RWPE1 (cell line): ENCODE measurements around the gene CRYBA4.

Source experiments
- CTCF ChIA-PET: fragments of 350-600 bp; sonication (Branson Sonifier 250); formaldehyde crosslinking; extraction: SDS; loops from one replicate; lab custom pipeline; 2021; lab: Yijun Ruan, JAX
- POLR2A ChIA-PET: fragments of 400-600 bp; formaldehyde crosslinking; extraction: SDS; loops from one replicate; lab custom pipeline; 2020; ENCODE audit warnings: antibody characterized with exemption; ENCODE audit not compliant: low non-redundant PET; lab: Yijun Ruan, JAX
- DNase-seq: peaks from one replicate; pipeline ENCODE4 v3.0.0; 2012; ENCODE audit warnings: low spot score
- H3K27ac ChIP-seq: fragments of 450-650 bp; 2 replicates; pipeline ENCODE4 v1.5.1; 2017
- TF ChIP-seq, protein P1 (sequence below): fragments of 450-650 bp; conservative IDR thresholded peaks from 2 replicates; pipeline ENCODE4 v1.5.1; 2017; ENCODE audit warnings: low read depth, mild to moderate bottlenecking

CRYBA4 gene

DNA sequence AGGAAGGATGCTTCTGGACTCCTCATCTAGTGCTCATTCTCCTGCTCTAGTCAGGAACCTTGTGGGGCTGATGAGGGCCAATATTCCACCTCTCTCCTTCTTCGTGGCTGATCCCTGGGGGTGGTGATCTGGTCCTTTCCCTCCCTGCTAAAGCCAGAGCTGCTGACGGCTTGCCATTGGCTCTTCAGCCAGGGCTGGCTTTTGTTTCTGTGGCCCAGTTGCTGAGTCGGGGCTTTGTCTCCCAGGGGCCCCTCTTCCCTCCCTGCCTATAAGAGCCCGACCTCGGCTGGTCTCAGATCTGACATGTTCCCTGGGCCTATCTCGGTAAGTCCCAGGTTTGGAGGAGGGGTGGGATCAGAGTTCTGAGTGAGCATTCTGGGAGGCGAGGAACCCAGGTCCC is at the start of gene CRYBA4:
CRYBA4 (plus strand) TSS at position 301 of the 400 bp plus-strand sequence. CDS start 634 bp downstream, outside the sequence.
- ChIA-PET POLR2A (no interaction called here), CTCF (no interaction called here)
- no peak for DNase-seq
- H3K27ac ChIP-seq: no peak within 1 kb of the TSS
- TF ChIP-seq, protein P1, sequence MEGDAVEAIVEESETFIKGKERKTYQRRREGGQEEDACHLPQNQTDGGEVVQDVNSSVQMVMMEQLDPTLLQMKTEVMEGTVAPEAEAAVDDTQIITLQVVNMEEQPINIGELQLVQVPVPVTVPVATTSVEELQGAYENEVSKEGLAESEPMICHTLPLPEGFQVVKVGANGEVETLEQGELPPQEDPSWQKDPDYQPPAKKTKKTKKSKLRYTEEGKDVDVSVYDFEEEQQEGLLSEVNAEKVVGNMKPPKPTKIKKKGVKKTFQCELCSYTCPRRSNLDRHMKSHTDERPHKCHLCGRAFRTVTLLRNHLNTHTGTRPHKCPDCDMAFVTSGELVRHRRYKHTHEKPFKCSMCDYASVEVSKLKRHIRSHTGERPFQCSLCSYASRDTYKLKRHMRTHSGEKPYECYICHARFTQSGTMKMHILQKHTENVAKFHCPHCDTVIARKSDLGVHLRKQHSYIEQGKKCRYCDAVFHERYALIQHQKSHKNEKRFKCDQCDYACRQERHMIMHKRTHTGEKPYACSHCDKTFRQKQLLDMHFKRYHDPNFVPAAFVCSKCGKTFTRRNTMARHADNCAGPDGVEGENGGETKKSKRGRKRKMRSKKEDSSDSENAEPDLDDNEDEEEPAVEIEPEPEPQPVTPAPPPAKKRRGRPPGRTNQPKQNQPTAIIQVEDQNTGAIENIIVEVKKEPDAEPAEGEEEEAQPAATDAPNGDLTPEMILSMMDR: no peak

DNA sequence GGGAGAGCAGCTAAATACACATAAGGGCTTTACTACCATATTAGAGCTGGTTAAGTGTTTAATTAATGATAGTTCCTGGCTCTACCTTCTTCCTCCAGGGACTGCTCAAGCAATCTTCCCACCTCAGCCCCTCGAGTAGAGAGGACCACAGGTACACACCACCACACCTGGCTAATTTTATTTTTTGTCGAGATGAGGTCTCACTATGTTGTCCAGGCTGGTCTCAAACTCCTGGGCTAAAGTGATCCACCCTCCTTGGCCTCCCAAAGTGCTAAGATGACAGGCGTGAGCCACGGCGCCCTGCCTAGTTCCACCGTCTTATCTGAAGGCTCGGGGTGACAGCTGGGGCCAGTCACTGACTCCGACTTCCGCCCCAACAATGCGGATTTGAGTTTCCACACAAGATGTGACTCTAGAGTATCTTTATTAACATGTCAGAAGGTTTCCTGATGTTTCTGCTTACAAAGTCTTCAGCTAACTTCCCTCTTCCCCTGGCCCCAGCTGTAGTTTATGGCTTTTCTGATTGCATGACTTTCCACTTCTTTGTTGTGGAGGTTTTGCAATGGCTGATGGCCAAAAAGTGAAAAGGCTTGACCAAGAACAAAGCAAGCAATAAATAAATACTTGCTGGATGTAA is 48.6 kb upstream of the CRYBA4 start:
- no peak for DNase-seq
- ChIA-PET POLR2A (no interaction called here), CTCF (no interaction called here)
- no peak overlapping the region for H3K27ac ChIP-seq
- TF ChIP-seq, protein P1: no peak

DNA sequence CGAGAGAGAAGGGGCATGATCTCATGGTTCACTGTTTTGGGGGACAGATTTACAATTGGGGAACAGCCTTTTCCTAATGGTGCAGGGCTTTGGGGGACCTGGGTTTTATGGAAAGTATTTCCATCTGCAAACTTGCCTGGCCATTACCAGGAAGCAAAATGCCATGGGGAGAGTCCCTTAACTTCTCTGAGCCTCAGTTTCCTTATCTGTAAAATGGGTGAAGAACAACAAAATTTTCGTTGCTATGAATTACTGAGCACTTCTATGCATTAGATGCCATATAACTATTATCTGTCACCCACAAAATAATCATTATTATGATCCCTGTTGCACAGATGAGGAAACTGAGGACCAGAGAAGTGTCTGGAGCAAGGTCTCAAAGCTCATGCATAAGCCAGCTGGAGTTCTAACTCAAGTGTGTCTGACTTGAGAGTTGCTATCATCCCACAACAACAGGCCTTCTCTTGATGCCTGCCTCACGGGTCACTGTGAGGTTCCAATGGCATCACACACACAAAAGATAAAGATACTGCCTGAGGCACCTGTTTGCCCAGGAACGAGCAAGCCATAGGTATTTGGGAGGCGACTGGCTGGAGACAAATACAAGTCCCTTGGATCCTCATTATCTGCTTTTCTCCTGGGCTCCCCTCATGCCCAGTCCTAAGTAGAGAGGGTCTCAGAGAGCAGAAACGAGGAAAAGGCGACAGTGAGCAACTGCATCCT is 47.6 kb upstream of the CRYBA4 start:
- TF ChIP-seq, protein P1: no peak
- no peak overlapping the region for H3K27ac ChIP-seq
- no peak for DNase-seq
- ChIA-PET POLR2A (no interaction called here), CTCF (no interaction called here)

DNA sequence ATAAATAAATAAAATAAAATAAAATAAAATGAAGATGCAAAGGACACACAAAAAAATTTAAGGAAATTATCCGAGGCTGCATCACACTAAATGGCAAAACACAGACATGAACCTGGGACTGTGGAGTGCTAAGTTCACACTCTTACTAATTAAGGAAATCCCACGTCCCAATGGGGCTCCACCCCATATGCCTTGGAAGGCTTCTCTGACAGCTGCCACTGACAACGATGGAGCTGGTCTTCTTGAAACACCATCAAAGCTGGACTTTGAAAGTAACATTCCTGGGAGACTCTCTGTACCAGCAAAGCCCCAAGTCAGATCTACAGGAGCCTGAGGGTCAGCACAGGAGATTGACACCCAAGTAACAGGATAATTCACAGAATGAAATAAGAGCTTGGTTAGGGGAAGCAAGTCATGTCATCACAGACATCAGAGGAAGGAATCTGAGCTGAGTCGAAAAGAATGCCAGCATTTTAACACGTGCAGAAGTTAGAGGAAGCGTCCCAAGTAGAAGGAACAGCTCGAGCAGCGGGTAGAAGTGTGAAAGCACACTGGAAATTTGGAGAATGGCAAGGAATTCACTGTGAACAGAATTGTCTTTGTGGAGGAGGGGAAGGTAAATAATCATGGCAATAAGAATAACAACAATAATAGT is 45.6 kb upstream of the CRYBA4 start:
- TF ChIP-seq, protein P1: no peak
- no peak for DNase-seq
- ChIA-PET POLR2A (no interaction called here), CTCF (interaction anchor here (0.7 kb wide), 1 partner anchor 90 kb away, joined by 5 read pairs; no protein-coding TSS in a partner anchor)
- no peak overlapping the region for H3K27ac ChIP-seq

DNA sequence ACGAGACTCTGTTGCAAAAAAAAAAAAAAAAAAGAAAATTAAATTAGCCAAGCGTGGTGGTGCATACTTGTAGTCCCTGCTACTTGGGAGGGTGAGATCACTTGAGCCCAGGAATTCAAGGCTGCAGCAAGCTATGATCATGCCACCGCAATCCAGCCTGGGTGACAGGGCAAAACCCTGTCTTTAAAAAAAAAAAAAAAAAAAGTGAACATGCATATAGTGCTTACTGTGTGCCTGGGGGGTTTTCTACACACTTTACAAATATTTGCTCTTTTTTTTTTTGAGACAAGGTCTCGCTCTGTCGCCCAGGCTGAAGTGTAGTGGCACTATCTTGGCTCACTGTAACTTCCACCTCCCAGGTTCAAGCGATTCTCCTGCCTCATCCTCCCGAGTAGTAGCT is 44.7 kb upstream of the CRYBA4 start:
- TF ChIP-seq, protein P1: no peak
- POLR2A ChIA-PET: no interaction called here
- no peak overlapping the region for H3K27ac ChIP-seq
- CTCF ChIA-PET: interaction anchor here (0.7 kb wide), 1 partner anchor 89 kb away, joined by 5 read pairs; no protein-coding TSS in a partner anchor
- DNase-seq: no peak

DNA sequence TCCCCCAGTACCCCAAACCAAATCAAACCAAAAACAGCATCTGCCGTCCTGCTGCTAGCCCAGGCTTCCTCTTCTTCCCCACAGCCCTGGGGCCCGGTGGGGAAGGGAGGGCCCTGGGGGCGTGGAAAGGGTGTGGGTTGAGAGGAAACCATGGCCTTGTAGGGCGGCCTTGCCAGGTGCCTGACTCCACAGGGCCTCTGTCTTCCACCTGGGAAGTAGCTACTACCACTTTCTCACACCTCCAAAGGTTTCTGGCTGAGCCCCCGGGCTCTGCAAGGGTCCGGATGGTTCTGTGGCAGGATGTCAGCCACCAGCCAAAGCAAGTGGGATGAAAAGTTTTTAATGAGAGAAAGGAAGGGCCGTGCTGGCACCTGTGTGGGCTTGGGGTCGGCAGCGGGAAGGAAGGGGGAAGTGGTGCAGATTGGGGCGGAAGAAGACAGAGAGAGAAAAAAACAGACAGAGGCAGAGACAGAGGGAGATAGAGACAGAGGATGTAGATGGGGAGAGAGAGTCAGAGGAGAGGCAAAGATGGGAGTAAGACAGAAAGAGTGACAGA is 42.4 kb upstream of the CRYBA4 start:
- POLR2A ChIA-PET: no interaction called here

More for the DNA sequence above, 42.4 kb upstream of the CRYBA4 start:
- 0 out of 2 replicates have a peak overlapping the region, but pooled peaks have one; percentile 13 for H3K27ac ChIP-seq
- DNase-seq: no peak
- CTCF ChIA-PET: no interaction called here
- TF ChIP-seq, protein P1: no peak
